Endothelial cell of umbilical vein (primary cell): ENCODE results near the gene CTTNBP2NL. TPM values are rescaled to one million over a fixed set of nuclear protein-coding genes. Genes with fewer than 3 reads are reported as not detected.

Source experiments
- BruUV-seq: library from RNA; stranded (reverse); fragments of 400-500 nt; replicated peaks from 2 replicates; lab custom pipeline; 2021; lab: Mats Ljungman, UMichigan
- CTCF ChIA-PET: fragments of 300-600, 350-600 bp; sonication (Branson Sonifier 250); formaldehyde crosslinking; loops from one replicate; lab custom pipeline; 2021; ENCODE audit warnings: antibody characterized with exemption, inconsistent platforms; lab: Charles Lee
- POLR2A ChIA-PET: fragments of 300-600, 350-600 bp; sonication (Branson Sonifier 250); formaldehyde crosslinking; loops from one replicate; lab custom pipeline; 2021; ENCODE audit warnings: antibody characterized with exemption, inconsistent platforms; lab: Charles Lee
- DNase-seq: peaks from one replicate; pipeline ENCODE4 v3.0.0-alpha.2; 2011; ENCODE audit warnings: low read depth, low spot score
- FAIRE-seq: peaks from 2 replicates; lab custom pipeline; 2011; peaks lifted over from hg19 to GRCh38; lab: Jason Lieb, UNC
- H2AFZ ChIP-seq: 2 replicates; pipeline ENCODE4 v1.6.0; 2012; ENCODE audit warnings: low read depth, low read length, control low read depth, inconsistent platforms
- H3K27ac ChIP-seq: 2 replicates; pipeline ENCODE4 v1.5.1; 2011; ENCODE audit warnings: low read depth, mild to moderate bottlenecking, control low read depth, low read length, moderate library complexity; ENCODE audit not compliant: insufficient read depth
- H3K27me3 ChIP-seq, 2 experiments: 2 replicates each; pipeline versions ENCODE4 v1.6.0 to v1.6.1; 2011; ENCODE audit warnings: low read length in 2 of 2, mixed read lengths in 1 of 2; ENCODE audit not compliant: control insufficient read depth in 2 of 2, insufficient read depth in 2 of 2
- H3K36me3 ChIP-seq, 2 experiments: 2 replicates in 1 of 2; 3 replicates in 1 of 2; pipeline ENCODE4 v1.5.1; 2011; ENCODE audit warnings: low read length in 2 of 2, mild to moderate bottlenecking in 1 of 2, moderate library complexity in 1 of 2; ENCODE audit not compliant: control insufficient read depth in 2 of 2, insufficient read depth in 2 of 2; ENCODE audit errors: extremely low read depth in 1 of 2
- H3K4me1 ChIP-seq: 3 replicates; pipeline ENCODE4 v1.5.1; 2011; ENCODE audit warnings: mild to moderate bottlenecking, low read length; ENCODE audit not compliant: control insufficient read depth, insufficient read depth; ENCODE audit errors: extremely low read depth
- H3K4me2 ChIP-seq: 2 replicates; pipeline ENCODE4 v1.6.1; 2011; ENCODE audit warnings: low read length, control low read depth, mixed read lengths; ENCODE audit not compliant: insufficient read depth
- H3K4me3 ChIP-seq, 3 experiments: fragments of 200-600 bp in 1 of 3; sonication (generic), shearing (Covaris generic) in 1 of 3; replicated peaks in 1 of 3; 2 replicates each; pipeline ENCODE4 v1.5.1; 2011 to 2016; ENCODE audit warnings: control low read depth in 3 of 3, low read length in 3 of 3, mild to moderate bottlenecking in 2 of 3, inconsistent platforms in 1 of 3, low read depth in 1 of 3, moderate library complexity in 1 of 3; ENCODE audit not compliant: insufficient read depth in 1 of 3
- H3K79me2 ChIP-seq: 2 replicates; pipeline ENCODE4 v1.6.0; 2012; ENCODE audit warnings: low read length, inconsistent platforms; ENCODE audit not compliant: control insufficient read depth, insufficient read depth
- H3K9ac ChIP-seq: replicated peaks from 2 replicates; pipeline ENCODE3; 2011; ENCODE audit warnings: low read length, control low read depth; ENCODE audit not compliant: insufficient read depth; ENCODE audit errors: extremely low read depth
- H3K9me1 ChIP-seq: replicated peaks from 3 replicates; pipeline ENCODE4 v1.6.0; 2011; ENCODE audit warnings: mild to moderate bottlenecking, low read length; ENCODE audit not compliant: control insufficient read depth, insufficient read depth; ENCODE audit errors: extremely low read depth
- H3K9me3 ChIP-seq: replicated peaks from 2 replicates; pipeline ENCODE4 v1.5.1; 2012; ENCODE audit warnings: low read length, inconsistent platforms; ENCODE audit not compliant: control insufficient read depth, insufficient read depth
- H4K20me1 ChIP-seq: replicated peaks from 2 replicates; pipeline ENCODE3; 2011; ENCODE audit warnings: mild to moderate bottlenecking, low read length; ENCODE audit not compliant: control insufficient read depth, insufficient read depth; ENCODE audit errors: extremely low read depth
- EZH2 ChIP-seq: IDR thresholded peaks from 2 replicates; pipeline ENCODE4 v1.6.1; 2012; ENCODE audit warnings: borderline replicate concordance, low read depth, mild to moderate bottlenecking, moderate library complexity, low read length, inconsistent platforms; ENCODE audit not compliant: severe bottlenecking
- FOS ChIP-seq: IDR thresholded peaks from 2 replicates; pipeline ENCODE4 v1.6.1; 2011; ENCODE audit warnings: mild to moderate bottlenecking, low read length, moderate library complexity, borderline replicate concordance; ENCODE audit not compliant: insufficient read depth
- GATA2 ChIP-seq: IDR thresholded peaks from 2 replicates; pipeline ENCODE4 v1.7.0; 2011; ENCODE audit warnings: low read depth, mild to moderate bottlenecking, moderate library complexity, mixed read lengths, low read length; ENCODE audit not compliant: insufficient read length, insufficient read depth
- MYC ChIP-seq: IDR thresholded peaks from one replicate; pipeline ENCODE4 v1.6.1; 2011; ENCODE audit warnings: mild to moderate bottlenecking, low read depth, low read length
- POLR2AphosphoS5 ChIP-seq: IDR thresholded peaks from 2 replicates; pipeline ENCODE4 v1.6.1; 2012; ENCODE audit warnings: low read depth, mild to moderate bottlenecking, control low read depth, low read length, moderate library complexity; ENCODE audit not compliant: insufficient read depth
- dilution Hi-C: fragments of 300-500 bp; cut with MboI; formaldehyde crosslinking; loops from one replicate; pipeline ENCODE4 v1.15.0; 2019; ENCODE audit warnings: low sequenced_read_pairs; ENCODE audit not compliant: extremely low pct_ligation_motif_present
- intact Hi-C: fragments of 100-400 bp; cut with micrococcal nuclease; formaldehyde crosslinking; loops from one replicate; pipeline ENCODE4 v1.10.0; 2022
- polyA plus RNA-seq, 4 experiments: library from polyadenylated mRNA; depleted of rRNA in 3 of 4; stranded (reverse) in 3 of 4; unstranded in 1 of 4; fragments of >200 nt; gene quantifications; 2 replicates each; pipeline versions ENCODE4 v1.2.1 to v1.2.3, GENCODE V29; 2011 to 2012; ENCODE audit warnings: missing spikeins in 1 of 4
- total RNA-seq: library from RNA; stranded (reverse); gene quantifications from 2 replicates; pipeline ENCODE4 v1.2.3, GENCODE V29; 2021
- TF ChIP-seq, protein P1 (sequence below): IDR thresholded peaks from 2 replicates; pipeline ENCODE4 v1.6.1; 2011; ENCODE audit not compliant: insufficient read depth, insufficient read length
- TF ChIP-seq, protein P2 (sequence below), 2 donors: IDR thresholded peaks; 1 replicate in 1 of 2; 2 replicates in 1 of 2; pipeline ENCODE4 v1.5.1; 2011; ENCODE audit warnings: low read length in 2 of 2, mild to moderate bottlenecking in 2 of 2, moderate library complexity in 2 of 2, control low read depth in 1 of 2, inconsistent platforms in 1 of 2, low read depth in 1 of 2; ENCODE audit not compliant: insufficient read depth in 1 of 2; ENCODE audit errors: extremely low read depth in 1 of 2

CTTNBP2NL gene
- total and polyA plus RNA-seq, 2 donors (not counting 3 experiments of a cell fraction or from before 2014, with no cell fraction given), result 21.5 to 94.4 TPM

DNA sequence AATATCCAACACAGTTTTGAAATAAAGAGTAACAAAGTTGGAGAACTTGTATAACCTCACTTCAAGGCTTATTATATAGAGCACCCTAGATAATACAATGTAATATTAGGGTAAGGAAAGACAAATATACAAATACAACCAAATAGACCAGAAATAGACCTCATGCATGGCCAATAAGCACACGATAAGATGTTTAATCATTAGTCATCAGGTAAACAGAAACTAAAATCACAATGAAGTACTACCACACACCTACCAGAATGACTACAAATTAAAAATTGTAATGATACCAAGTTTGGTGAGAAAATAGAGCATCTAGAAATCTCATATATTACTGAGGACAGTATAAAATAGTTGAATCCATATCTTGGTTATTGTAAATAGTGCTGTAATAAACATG lies 20.3 kb upstream of the CTTNBP2NL start:
- H3K4me1 ChIP-seq, result no peaks in the 10 kb centered on the region
- peaks cover 0 to 3% of the 10 kb centered on the region in 2 experiments for H3K27me3 ChIP-seq
- no peaks in the 10 kb centered on the region for H3K36me3 ChIP-seq
- H3K79me2 ChIP-seq, result no peaks in the 10 kb centered on the region
- no peak overlapping the region for H3K4me2 ChIP-seq
- ChIA-PET POLR2A (no interaction called here), CTCF (no interaction called here)
- H4K20me1 ChIP-seq, result no peaks in the 10 kb centered on the region
- intact Hi-C loops (no loop called here), dilution Hi-C loops (no loop called here)
- DNase-seq (no peak), FAIRE-seq (no peak)
- no peaks in the 10 kb centered on the region for H3K9me3 ChIP-seq
- no peak overlapping the region for H3K4me3 ChIP-seq
- no TSS peak for BruUV-seq
- TF ChIP-seq, protein P1, sequence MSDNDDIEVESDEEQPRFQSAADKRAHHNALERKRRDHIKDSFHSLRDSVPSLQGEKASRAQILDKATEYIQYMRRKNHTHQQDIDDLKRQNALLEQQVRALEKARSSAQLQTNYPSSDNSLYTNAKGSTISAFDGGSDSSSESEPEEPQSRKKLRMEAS, result no peak
- TF ChIP-seq POLR2AphosphoS5 (no peak), FOS (no peak), EZH2 (no peak), MYC (no peak), GATA2 (no peak)
- TF ChIP-seq, protein P2, sequence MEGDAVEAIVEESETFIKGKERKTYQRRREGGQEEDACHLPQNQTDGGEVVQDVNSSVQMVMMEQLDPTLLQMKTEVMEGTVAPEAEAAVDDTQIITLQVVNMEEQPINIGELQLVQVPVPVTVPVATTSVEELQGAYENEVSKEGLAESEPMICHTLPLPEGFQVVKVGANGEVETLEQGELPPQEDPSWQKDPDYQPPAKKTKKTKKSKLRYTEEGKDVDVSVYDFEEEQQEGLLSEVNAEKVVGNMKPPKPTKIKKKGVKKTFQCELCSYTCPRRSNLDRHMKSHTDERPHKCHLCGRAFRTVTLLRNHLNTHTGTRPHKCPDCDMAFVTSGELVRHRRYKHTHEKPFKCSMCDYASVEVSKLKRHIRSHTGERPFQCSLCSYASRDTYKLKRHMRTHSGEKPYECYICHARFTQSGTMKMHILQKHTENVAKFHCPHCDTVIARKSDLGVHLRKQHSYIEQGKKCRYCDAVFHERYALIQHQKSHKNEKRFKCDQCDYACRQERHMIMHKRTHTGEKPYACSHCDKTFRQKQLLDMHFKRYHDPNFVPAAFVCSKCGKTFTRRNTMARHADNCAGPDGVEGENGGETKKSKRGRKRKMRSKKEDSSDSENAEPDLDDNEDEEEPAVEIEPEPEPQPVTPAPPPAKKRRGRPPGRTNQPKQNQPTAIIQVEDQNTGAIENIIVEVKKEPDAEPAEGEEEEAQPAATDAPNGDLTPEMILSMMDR (IDR thresholded peaks at IDR 0.05; ENCODE audit: extremely low read depth in 1 of 2, insufficient read depth in 1 of 2, low read depth in 1 of 2, low read length in 2 of 2), result no peak
- no peak overlapping the region for H3K27ac ChIP-seq
- H3K9ac ChIP-seq, result no peak overlapping the region
- H3K9me1 ChIP-seq, result no peaks in the 10 kb centered on the region
- H2AFZ ChIP-seq, result no peak overlapping the region
